HG03064 (cell line): ENCODE results near the gene ITM2C.

Experiments
- ATAC-seq: cut with Tn5 transposase; IDR thresholded peaks from one replicate; pipeline ENCODE4 v1.9.1; 2021; ENCODE audit warnings: low read depth; ENCODE audit not compliant: unreplicated experiment

Gene ITM2C

GRCh38 chr2:230849633-230850357 lies 14.9 kb upstream of the ITM2C start:
- no peak for ATAC-seq

- no peak for ATAC-seq
These were observed 14.4 kb upstream of the ITM2C start for GRCh38 chr2:230850358-230850658.

GRCh38 chr2:230852113-230852512 lies 12.6 kb upstream of the ITM2C start:
- ATAC-seq = no peak

GRCh38 chr2:230861552-230862255 lies 3.0 kb upstream of the ITM2C start:
- no peak for ATAC-seq

- no peak for ATAC-seq
These were observed 2.5 kb upstream of the ITM2C start for GRCh38 chr2:230862292-230862691.

GRCh38 chr2:230863031-230863430 lies 1.7 kb upstream of the ITM2C start:
- ATAC-seq = no peak

- no peak for ATAC-seq
These were observed 1.2 kb upstream of the ITM2C start for GRCh38 chr2:230863442-230864121.

- ATAC-seq = no peak
These were observed 579 bp upstream of the ITM2C start for GRCh38 chr2:230864122-230864604.

- no peak for ATAC-seq
These were observed 594 bp downstream of the ITM2C start for GRCh38 chr2:230865307-230865765.

- no peak for ATAC-seq
These were observed 1.3 kb downstream of the ITM2C start for GRCh38 chr2:230865766-230866755.

- ATAC-seq = no peak
These were observed 2.2 kb downstream of the ITM2C start for GRCh38 chr2:230866756-230867523.

GRCh38 chr2:230868161-230868946 lies 3.6 kb downstream of the ITM2C start:
- no peak for ATAC-seq

- no peak for ATAC-seq
These were observed 4.5 kb downstream of the ITM2C start for GRCh38 chr2:230868947-230869913.

GRCh38 chr2:230869914-230870543 lies 5.3 kb downstream of the ITM2C start:
- no peak for ATAC-seq

GRCh38 chr2:230870544-230871360 lies 6.0 kb downstream of the ITM2C start:
- no peak for ATAC-seq

GRCh38 chr2:230871361-230872150 lies 6.8 kb downstream of the ITM2C start:
- ATAC-seq = no peak
